ENCODE measurements around the gene COL4A2. TPM values are rescaled to one million over a fixed set of nuclear protein-coding genes. Genes with fewer than 3 reads are reported as not detected.
A peak's percentile ranks its signal among the peaks of the same experiment; 100 is the strongest.

Gene COL4A2
- polyA plus RNA-seq, 1 donor (not counting 4 experiments of a cell fraction or from before 2014, with no cell fraction given): 30.7 TPM

DNA sequence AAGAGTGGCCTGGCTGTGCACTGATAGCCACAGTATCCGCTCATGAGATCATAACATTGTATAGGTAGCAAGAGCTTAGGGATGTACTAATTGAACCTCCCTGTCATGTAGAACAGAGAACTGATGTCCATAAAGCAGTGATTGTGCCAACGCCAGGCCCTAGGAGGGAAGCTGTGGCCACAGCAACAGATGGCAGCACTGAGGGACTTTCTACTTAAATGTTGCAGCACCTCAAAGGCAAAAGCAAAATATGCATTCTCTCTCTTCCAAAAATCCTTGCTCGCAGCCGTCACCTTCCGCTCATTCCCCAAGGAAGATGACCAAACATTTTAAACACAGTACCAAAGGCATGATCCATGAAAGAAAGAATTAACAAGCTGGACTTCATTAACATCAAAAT, 32.4 kb upstream of the COL4A2 start:
- Histone ChIP-seq H3K9ac (ENCODE audit: control insufficient read depth, extremely low read depth, insufficient read depth, low read length) (no peak overlapping the region), H3K4me2 (ENCODE audit: control insufficient read depth, extremely low read depth, insufficient read depth, low read depth, low read length) (no peak overlapping the region), H3K9me1 (ENCODE audit: control insufficient read depth, extremely low read depth, insufficient read depth, low read length) (no peaks in the 10 kb centered on the region), H3K4me1 (ENCODE audit: control insufficient read depth, extremely low read depth, insufficient read depth, low read length) (no peaks in the 10 kb centered on the region), H2AFZ (ENCODE audit: control insufficient read depth, low read length) (no peak overlapping the region), H3K4me3 (ENCODE audit: control insufficient read depth in 2 of 3, extremely low read depth in 1 of 3, insufficient read depth in 2 of 3, low read depth in 1 of 3, low read length in 3 of 3) (no peak overlapping the region), H4K20me1 (ENCODE audit: control insufficient read depth, extremely low read depth, insufficient read depth, low read length) (no peaks in the 10 kb centered on the region), H3K9me3 (ENCODE audit: control insufficient read depth, low read depth, low read length) (no peaks in the 10 kb centered on the region), H3K27ac (ENCODE audit: control insufficient read depth, insufficient read depth, low read length) (no peak overlapping the region), H3K27me3 (ENCODE audit: control insufficient read depth, extremely low read depth, insufficient read depth, low read length) (no peaks in the 10 kb centered on the region), H3K79me2 (ENCODE audit: control insufficient read depth, insufficient read depth, low read length) (peaks cover 18% of the 10 kb centered on the region), H3K36me3 (ENCODE audit: control insufficient read depth in 2 of 2, extremely low read depth in 1 of 2, insufficient read depth in 2 of 2, low read length in 2 of 2) (no peaks in the 10 kb centered on the region)
- DNase-seq (ENCODE audit: low read depth, low spot score) (no peak), FAIRE-seq (no peak)
- dilution Hi-C loops (cut with MboI; ENCODE audit: extremely low pct_ligation_motif_present, low sequenced_read_pairs): no loop called here
- TF ChIP-seq CTCF (optimal IDR thresholded peaks at IDR 0.05 in 1 of 3, IDR thresholded peaks at IDR 0.05 in 1 of 3, conservative IDR thresholded peaks at IDR 0.05 in 1 of 3; ENCODE audit: extremely low read depth in 1 of 3, insufficient read depth in 2 of 3, low read length in 3 of 3): peak in 2 of 3 experiments; percentile 22 to 46
- no peak for TF ChIP-seq EZH2 (IDR thresholded peaks at IDR 0.05; ENCODE audit: low read length)

- no peak for FAIRE-seq
- H2AFZ ChIP-seq (ENCODE audit: control insufficient read depth, low read length): no peak overlapping the region
- no peak overlapping the region for H3K4me2 ChIP-seq (ENCODE audit: control insufficient read depth, extremely low read depth, insufficient read depth, low read depth, low read length)
- H3K4me1 ChIP-seq (ENCODE audit: control insufficient read depth, extremely low read depth, insufficient read depth, low read length): no peaks in the 10 kb centered on the region
- no peaks in the 10 kb centered on the region for H3K36me3 ChIP-seq (ENCODE audit: control insufficient read depth in 2 of 2, extremely low read depth in 1 of 2, insufficient read depth in 2 of 2, low read length in 2 of 2)
- H3K9me3 ChIP-seq (ENCODE audit: control insufficient read depth, low read depth, low read length): no peaks in the 10 kb centered on the region
- TF ChIP-seq EZH2 (IDR thresholded peaks at IDR 0.05; ENCODE audit: low read length) (no peak), CTCF (optimal IDR thresholded peaks at IDR 0.05 in 1 of 3, IDR thresholded peaks at IDR 0.05 in 1 of 3, conservative IDR thresholded peaks at IDR 0.05 in 1 of 3; ENCODE audit: extremely low read depth in 1 of 3, insufficient read depth in 2 of 3, low read length in 3 of 3) (no peak)
- no peak for DNase-seq (ENCODE audit: low read depth, low spot score)
- no peaks in the 10 kb centered on the region for H3K27me3 ChIP-seq (ENCODE audit: control insufficient read depth, extremely low read depth, insufficient read depth, low read length)
- no peak overlapping the region for H3K9ac ChIP-seq (ENCODE audit: control insufficient read depth, extremely low read depth, insufficient read depth, low read length)
- no peaks in the 10 kb centered on the region for H4K20me1 ChIP-seq (ENCODE audit: control insufficient read depth, extremely low read depth, insufficient read depth, low read length)
- peaks cover 12% of the 10 kb centered on the region for H3K79me2 ChIP-seq (ENCODE audit: control insufficient read depth, insufficient read depth, low read length)
- no peak overlapping the region for H3K4me3 ChIP-seq (ENCODE audit: control insufficient read depth in 2 of 3, extremely low read depth in 1 of 3, insufficient read depth in 2 of 3, low read depth in 1 of 3, low read length in 3 of 3)
- dilution Hi-C loops (cut with MboI; ENCODE audit: extremely low pct_ligation_motif_present, low sequenced_read_pairs): no loop called here
- H3K27ac ChIP-seq (ENCODE audit: control insufficient read depth, insufficient read depth, low read length): no peak overlapping the region
- H3K9me1 ChIP-seq (ENCODE audit: control insufficient read depth, extremely low read depth, insufficient read depth, low read length): no peaks in the 10 kb centered on the region
Measured at GRCh38 chr13:110275931-110276552, 31.0 kb upstream of the COL4A2 start.

Data from keratinocyte (primary cell).